Heart left ventricle (tissue), 13 donors: ENCODE data around the gene FMNL1.

ENCODE experiments used
- POLR2A ChIP-seq, 2 donors: fragments of 450-650 bp; IDR thresholded peaks; one replicate each; pipeline ENCODE4 v1.6.1; 2017; ENCODE audit warnings: antibody characterized with exemption in 2 of 2, mild to moderate bottlenecking in 2 of 2, moderate library complexity in 2 of 2
- TF ChIP-seq, protein P1 (sequence below), 12 donors: fragments of 200-600 bp; sonication (generic) in 4 of 12; IDR thresholded peaks; one replicate each; pipeline versions ENCODE4 v1.5.0 to v1.8.0; 2018 to 2022; ENCODE audit warnings: antibody characterized with exemption in 12 of 12, mild to moderate bottlenecking in 5 of 12
- donor health status: ischemic (EF 13 %, LVEDD 7.1; RV severe dilation, severe dysfunction).
- donor health status: DM: no; HTN: yes; CAD: no.
- donor health status: DM: no; HTN: no; CAD: no.
- donor health status: ischemic (EF 25% LVEDD 6.9; RV normal size, moderate dysfunction).
- donor health status: ischemic (EF 25% LVEDD 5.7; RV mildly dilated, moderate dysfunction).
- donor health status: ischemic (EF 35%, LVEDD 5.7; RV mildly dilated, moderate dysfunction).
- donor health status: nonischemic (EF 11% LVEDD 7.7; RV severe dilation, severe dysfunction).
- donor health status: DM: yes; HTN: yes; CAD: no.
- donor health status: PGD.
- donor health status: ischemic (EF 29% LVEDD 5.4; RV normal size, mild dysfunction).
- donor health status: nonischemic (EF 23%, LVEDD 6.1; RV moderate dilation, normal function).

DNA sequence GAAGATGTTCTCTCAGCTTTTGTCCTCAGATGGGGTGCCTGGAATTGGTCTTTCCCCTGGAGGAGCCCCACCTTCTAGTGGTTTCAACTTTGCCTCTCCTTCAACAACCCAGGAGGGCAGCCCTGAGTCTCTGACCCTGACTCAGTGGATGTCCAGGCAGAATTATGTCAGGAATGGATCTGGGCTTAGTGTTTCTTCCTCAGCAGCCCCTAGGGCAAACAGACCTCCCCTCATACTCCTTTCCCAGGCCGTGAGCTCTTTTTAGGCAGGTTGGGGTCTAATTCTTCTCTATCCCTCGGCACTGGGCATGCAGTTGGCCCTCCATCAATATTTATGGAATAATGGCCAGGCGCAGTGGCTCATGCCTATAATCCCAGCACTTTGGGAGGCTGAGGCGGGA, 20.2 kb upstream of the FMNL1 start:
- TF ChIP-seq, protein P1, sequence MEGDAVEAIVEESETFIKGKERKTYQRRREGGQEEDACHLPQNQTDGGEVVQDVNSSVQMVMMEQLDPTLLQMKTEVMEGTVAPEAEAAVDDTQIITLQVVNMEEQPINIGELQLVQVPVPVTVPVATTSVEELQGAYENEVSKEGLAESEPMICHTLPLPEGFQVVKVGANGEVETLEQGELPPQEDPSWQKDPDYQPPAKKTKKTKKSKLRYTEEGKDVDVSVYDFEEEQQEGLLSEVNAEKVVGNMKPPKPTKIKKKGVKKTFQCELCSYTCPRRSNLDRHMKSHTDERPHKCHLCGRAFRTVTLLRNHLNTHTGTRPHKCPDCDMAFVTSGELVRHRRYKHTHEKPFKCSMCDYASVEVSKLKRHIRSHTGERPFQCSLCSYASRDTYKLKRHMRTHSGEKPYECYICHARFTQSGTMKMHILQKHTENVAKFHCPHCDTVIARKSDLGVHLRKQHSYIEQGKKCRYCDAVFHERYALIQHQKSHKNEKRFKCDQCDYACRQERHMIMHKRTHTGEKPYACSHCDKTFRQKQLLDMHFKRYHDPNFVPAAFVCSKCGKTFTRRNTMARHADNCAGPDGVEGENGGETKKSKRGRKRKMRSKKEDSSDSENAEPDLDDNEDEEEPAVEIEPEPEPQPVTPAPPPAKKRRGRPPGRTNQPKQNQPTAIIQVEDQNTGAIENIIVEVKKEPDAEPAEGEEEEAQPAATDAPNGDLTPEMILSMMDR (IDR thresholded peaks at IDR 0.05) = no peak
- TF ChIP-seq POLR2A (IDR thresholded peaks at IDR 0.05) = no peak
